ENCODE measurements around the gene AHDC1.

AHDC1 gene

DNA sequence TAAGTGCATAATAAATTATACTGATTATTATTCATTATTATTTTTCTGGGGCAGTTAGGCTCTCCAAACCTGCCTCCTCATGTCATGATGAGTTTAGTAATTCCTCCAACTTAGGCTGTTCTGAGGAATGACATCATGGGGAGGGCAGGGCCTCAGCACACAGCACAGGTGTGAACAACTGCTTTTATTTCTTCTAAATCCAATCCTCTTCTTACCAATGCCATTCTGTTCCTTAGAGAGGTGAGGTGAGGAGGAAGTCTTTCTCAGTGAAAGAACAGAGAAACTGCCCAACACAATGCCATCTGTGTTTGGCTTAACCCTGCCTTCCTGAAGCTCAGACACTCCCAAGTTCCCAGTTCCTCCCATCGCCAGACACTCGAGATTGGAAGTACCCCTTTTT, 68.6 kb downstream of the AHDC1 start:
- TF ChIP-seq ZNF561 (tag by site-specific recombination; IDR thresholded peaks at IDR 0.05; ENCODE audit: borderline replicate concordance) (no peak), EGR2 (tag by site-specific recombination; IDR thresholded peaks at IDR 0.05; ENCODE audit: low read depth) (no peak), ZNF266 (tag by site-specific recombination; IDR thresholded peaks at IDR 0.05; ENCODE audit: low read depth) (no peak), ZNF660 (tag by site-specific recombination; IDR thresholded peaks at IDR 0.05) (no peak), ZNF214 (tag by site-specific recombination; IDR thresholded peaks at IDR 0.05; ENCODE audit: borderline replicate concordance) (no peak), ZNF529 (tag by site-specific recombination; IDR thresholded peaks at IDR 0.05; ENCODE audit: insufficient replicate concordance) (no peak), ZFP3 (tag by site-specific recombination; IDR thresholded peaks at IDR 0.05; ENCODE audit: low read depth) (no peak), ZNF530 (tag by site-specific recombination; IDR thresholded peaks at IDR 0.05; ENCODE audit: low read depth) (no peak), ZNF664 (tag by site-specific recombination; IDR thresholded peaks at IDR 0.05) (no peak), HOXD13 (CRISPR knock-in tag; IDR thresholded peaks at IDR 0.05; ENCODE audit: borderline replicate concordance) (no peak), KLF10 (tag by site-specific recombination; IDR thresholded peaks at IDR 0.05) (no peak), ZNF23 (tag by site-specific recombination; IDR thresholded peaks at IDR 0.05; ENCODE audit: borderline replicate concordance) (no peak), ZNF501 (tag by site-specific recombination; IDR thresholded peaks at IDR 0.05) (no peak), ZNF354C (tag by site-specific recombination; IDR thresholded peaks at IDR 0.05; ENCODE audit: borderline replicate concordance, low read depth) (no peak), KLF1 (tag by site-specific recombination; IDR thresholded peaks at IDR 0.05) (no peak), ZNF350 (tag by site-specific recombination; IDR thresholded peaks at IDR 0.05) (no peak), ZNF211 (tag by site-specific recombination; IDR thresholded peaks at IDR 0.05; ENCODE audit: low read depth) (no peak), SCRT1 (tag by site-specific recombination; IDR thresholded peaks at IDR 0.05; ENCODE audit: borderline replicate concordance) (no peak), ZNF843 (tag by site-specific recombination; IDR thresholded peaks at IDR 0.05) (no peak)
- TF ChIP-seq, protein P1, sequence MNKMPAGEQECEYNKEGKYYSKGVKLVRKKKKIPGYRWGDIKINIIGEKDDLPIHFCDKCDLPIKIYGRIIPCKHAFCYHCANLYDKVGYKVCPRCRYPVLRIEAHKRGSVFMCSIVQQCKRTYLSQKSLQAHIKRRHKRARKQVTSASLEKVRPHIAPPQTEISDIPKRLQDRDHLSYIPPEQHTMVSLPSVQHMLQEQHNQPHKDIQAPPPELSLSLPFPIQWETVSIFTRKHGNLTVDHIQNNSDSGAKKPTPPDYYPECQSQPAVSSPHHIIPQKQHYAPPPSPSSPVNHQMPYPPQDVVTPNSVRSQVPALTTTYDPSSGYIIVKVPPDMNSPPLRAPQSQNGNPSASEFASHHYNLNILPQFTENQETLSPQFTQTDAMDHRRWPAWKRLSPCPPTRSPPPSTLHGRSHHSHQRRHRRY (tag by site-specific recombination; IDR thresholded peaks at IDR 0.05): no peak
- peaks cover 0 to 18% of the 10 kb centered on the region in 2 experiments; a peak in 1 of 3 replicates for H3K36me3 ChIP-seq (ENCODE audit: control insufficient read depth in 2 of 2, insufficient read depth in 1 of 2, low read length in 2 of 2)
- CTCF ChIA-PET: interaction anchor here (0.5 to 1.5 kb wide), 4 partner anchors 15 to 140 kb away, joined by 3 to 5 read pairs (median 4); no protein-coding TSS in a partner anchor
- peaks cover 7% of the 10 kb centered on the region for H3K4me1 ChIP-seq (ENCODE audit: control insufficient read depth, insufficient read depth, low read length)
- no peaks in the 10 kb centered on the region for H3K9me3 ChIP-seq (ENCODE audit: control insufficient read depth, insufficient read depth, low read depth, low read length)
- POLR2A ChIA-PET: interaction anchor here (0.7 kb wide), 1 partner anchor 123 kb away, joined by 3 read pairs; no protein-coding TSS in a partner anchor
- no peak overlapping the region for H3K4me3 ChIP-seq (ENCODE audit: low read depth, low read length)
- no peak overlapping the region for H3K27ac ChIP-seq (ENCODE audit: extremely low read depth, low read depth, low read length)

DNA sequence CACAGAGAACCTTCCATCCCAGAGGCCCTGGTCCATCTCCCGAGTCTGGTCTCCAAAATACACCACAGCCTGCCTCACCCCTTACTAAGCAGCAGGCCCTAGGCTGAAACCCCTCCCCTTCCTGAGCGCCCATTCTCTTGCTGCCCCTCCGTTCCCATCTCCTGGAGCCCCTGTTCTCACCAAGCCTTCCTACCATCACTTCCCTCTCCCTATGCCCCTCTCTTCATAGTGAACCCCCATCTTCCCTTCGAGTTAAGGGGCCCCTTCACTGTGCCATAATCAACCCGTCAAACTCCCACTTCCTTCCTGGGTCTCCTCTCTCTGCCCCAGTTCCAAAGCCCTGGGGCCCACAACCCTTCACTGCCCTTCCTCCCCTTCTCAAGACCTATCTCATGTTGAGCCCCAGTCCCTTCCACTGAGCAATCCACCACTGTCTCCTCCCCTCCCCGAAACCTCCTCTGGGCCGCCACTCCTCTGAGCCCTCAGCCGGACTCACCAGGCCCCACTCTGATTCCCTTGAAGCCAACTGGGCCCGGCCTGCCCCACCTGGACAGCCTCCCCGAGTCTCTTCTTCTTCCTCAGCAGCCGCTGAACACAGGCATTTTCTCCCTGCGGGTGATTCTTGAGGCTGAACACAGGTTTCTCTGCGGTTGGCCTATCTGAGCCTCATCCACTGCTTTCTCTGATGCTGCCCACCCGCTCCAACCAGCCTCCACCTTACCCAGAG, 71.8 kb downstream of the AHDC1 start:
- ChIA-PET POLR2A (no interaction called here), CTCF (interaction anchor here (0.7 kb wide), 1 partner anchor 62 kb away, joined by 4 read pairs; no protein-coding TSS in a partner anchor)
- TF ChIP-seq ZNF623 (tag by site-specific recombination; IDR thresholded peaks at IDR 0.05) (0 out of 2 replicates have a peak, but pooled peaks have one; percentile 14), SCRT1 (tag by site-specific recombination; IDR thresholded peaks at IDR 0.05; ENCODE audit: borderline replicate concordance) (no peak)
- TF ChIP-seq, protein P2, sequence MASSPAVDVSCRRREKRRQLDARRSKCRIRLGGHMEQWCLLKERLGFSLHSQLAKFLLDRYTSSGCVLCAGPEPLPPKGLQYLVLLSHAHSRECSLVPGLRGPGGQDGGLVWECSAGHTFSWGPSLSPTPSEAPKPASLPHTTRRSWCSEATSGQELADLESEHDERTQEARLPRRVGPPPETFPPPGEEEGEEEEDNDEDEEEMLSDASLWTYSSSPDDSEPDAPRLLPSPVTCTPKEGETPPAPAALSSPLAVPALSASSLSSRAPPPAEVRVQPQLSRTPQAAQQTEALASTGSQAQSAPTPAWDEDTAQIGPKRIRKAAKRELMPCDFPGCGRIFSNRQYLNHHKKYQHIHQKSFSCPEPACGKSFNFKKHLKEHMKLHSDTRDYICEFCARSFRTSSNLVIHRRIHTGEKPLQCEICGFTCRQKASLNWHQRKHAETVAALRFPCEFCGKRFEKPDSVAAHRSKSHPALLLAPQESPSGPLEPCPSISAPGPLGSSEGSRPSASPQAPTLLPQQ (tag by site-specific recombination; IDR thresholded peaks at IDR 0.05): peak; percentile 31; the same call in 1 of the 2 replicates
- Histone ChIP-seq H3K27ac (ENCODE audit: extremely low read depth, low read depth, low read length) (no peak overlapping the region), H3K4me1 (ENCODE audit: control insufficient read depth, insufficient read depth, low read length) (peaks cover 16% of the 10 kb centered on the region), H3K9me3 (ENCODE audit: control insufficient read depth, insufficient read depth, low read depth, low read length) (no peaks in the 10 kb centered on the region), H3K4me3 (ENCODE audit: low read depth, low read length) (no peak overlapping the region), H3K36me3 (ENCODE audit: control insufficient read depth in 2 of 2, insufficient read depth in 1 of 2, low read length in 2 of 2) (peaks cover 0 to 18% of the 10 kb centered on the region in 2 experiments; a peak in 1 of 3 replicates)
